K562 (cell line): Measurements from ENCODE around the gene DDR1. TPM values are rescaled to one million over a fixed set of nuclear protein-coding genes. Genes with fewer than 3 reads are reported as not detected.

Source experiments
- ADNP ChIP-seq: fragments of 200-800 bp; sonication (Bioruptor generic); IDR thresholded peaks from 2 replicates; pipeline ENCODE4 v1.6.1; 2016; ENCODE audit warnings: missing genetic modification characterization, missing compliant biosample characterization
- ARNT ChIP-seq, 2 experiments: fragments of 450-650 bp; IDR thresholded peaks; 2 replicates each; pipeline ENCODE4 v1.6.1; 2016; ENCODE audit warnings: mild to moderate bottlenecking in 1 of 2
- BDP1 ChIP-seq: IDR thresholded peaks from 3 replicates; pipeline ENCODE4 v1.6.1; 2011; ENCODE audit not compliant: insufficient read length, insufficient read depth
- C11orf30 ChIP-seq: fragments of 450-650 bp; IDR thresholded peaks from 2 replicates; pipeline ENCODE4 v1.6.1; 2016; ENCODE audit warnings: low read depth, mild to moderate bottlenecking
- CAMTA2 ChIP-seq: fragments of 250-450 bp; sonication (Bioruptor Pico); conservative IDR thresholded peaks from 2 replicates; pipeline ENCODE4 v1.5.1; 2022
- DPF2 ChIP-seq: fragments of 450-650 bp; IDR thresholded peaks from 2 replicates; pipeline ENCODE4 v1.6.1; 2016
- ETV6 ChIP-seq, 3 experiments: fragments of 150-350 bp in 1 of 3; sonication (generic) in 1 of 3; formaldehyde crosslinking in 1 of 3; IDR thresholded peaks; 2 replicates each; pipeline versions ENCODE4 v1.6.1 to v1.8.0; 2014 to 2022; ENCODE audit warnings: borderline replicate concordance in 2 of 3, low read depth in 2 of 3, antibody characterized with exemption in 1 of 3, low read length in 1 of 3, mild to moderate bottlenecking in 1 of 3, missing genetic modification reagents in 1 of 3
- FOXM1 ChIP-seq, 2 experiments: fragments of 450-650 bp in 1 of 2; sonication (generic) in 1 of 2; formaldehyde crosslinking in 1 of 2; IDR thresholded peaks; 2 replicates each; pipeline versions ENCODE4 v1.6.1 to v1.9.0; 2017 to 2022; ENCODE audit warnings: low read depth in 2 of 2, mild to moderate bottlenecking in 2 of 2, missing genetic modification reagents in 1 of 2, moderate library complexity in 1 of 2
- FUS ChIP-seq: fragments of 200-400 bp; formaldehyde crosslinking; optimal IDR thresholded peaks from 2 replicates; pipeline ENCODE3; 2017; ENCODE audit warnings: low read depth, low read length
- PHF21A ChIP-seq: fragments of 450-650 bp; IDR thresholded peaks from 2 replicates; pipeline ENCODE4 v1.6.1; 2017; ENCODE audit warnings: low read depth, borderline replicate concordance
- PML ChIP-seq: IDR thresholded peaks from 2 replicates; pipeline ENCODE4 v1.6.1; 2012; ENCODE audit warnings: low read length, inconsistent platforms
- RAD21 ChIP-seq, 2 experiments: fragments of 250-450 bp in 1 of 2; fragments of 450-650 bp in 1 of 2; sonication (Bioruptor Pico) in 1 of 2; formaldehyde crosslinking in 1 of 2; IDR thresholded peaks in 1 of 2; conservative IDR thresholded peaks in 1 of 2; 2 replicates each; pipeline versions ENCODE4 v1.4.0 to v1.8.0; 2020 to 2022; ENCODE audit warnings: mild to moderate bottlenecking in 2 of 2, moderate library complexity in 1 of 2
- SMAD4 ChIP-seq: fragments of 250-450 bp; sonication (Bioruptor Pico); conservative IDR thresholded peaks from 2 replicates; pipeline ENCODE4 v1.8.0; 2021; ENCODE audit warnings: inconsistent platforms, mild to moderate bottlenecking, moderate library complexity
- TARDBP ChIP-seq: fragments of 450-650 bp; IDR thresholded peaks from 2 replicates; pipeline ENCODE4 v1.6.1; 2016
- ZBTB7A ChIP-seq: IDR thresholded peaks from 2 replicates; pipeline ENCODE4 v1.6.1; 2011; ENCODE audit warnings: low read depth, mild to moderate bottlenecking, low read length, moderate library complexity, borderline replicate concordance; ENCODE audit not compliant: control insufficient read depth
- ZFX ChIP-seq: sonication (generic); formaldehyde crosslinking; IDR thresholded peaks from 2 replicates; pipeline ENCODE4 v1.8.0; 2022; ENCODE audit warnings: mild to moderate bottlenecking, missing genetic modification reagents, moderate library complexity
- ZNF175 ChIP-seq: fragments of 200-800 bp; sonication (Bioruptor generic); IDR thresholded peaks from 2 replicates; pipeline ENCODE4 v1.6.1; 2016; ENCODE audit warnings: low read depth, mild to moderate bottlenecking, missing genetic modification characterization, missing compliant biosample characterization
- ZNF347 ChIP-seq: fragments of 450-650 bp; formaldehyde crosslinking; IDR thresholded peaks from 2 replicates; pipeline ENCODE4 v1.4.0; 2020; ENCODE audit warnings: low read depth, mild to moderate bottlenecking, moderate library complexity
- polyA plus RNA-seq, 8 experiments: library from polyadenylated mRNA; depleted of rRNA in 4 of 8; stranded (reverse) in 5 of 8; unstranded in 3 of 8; fragments of >200 nt; fragmentation: Nextera tagmentation in 2 of 8; fragmentation: Illumina TruSeq in 1 of 8; extraction: Ambion mirVana in 2 of 8; extraction: Trizol in 1 of 8; gene quantifications; 2 replicates each; pipeline versions ENCODE4 v1.2.1 to v1.2.3, GENCODE V29; 2011 to 2014; ENCODE audit warnings: inconsistent platforms in 1 of 8, missing spikeins in 1 of 8
- total RNA-seq, 7 experiments: library from RNA; depleted of rRNA in 6 of 7; stranded (reverse); fragments of >200 nt in 6 of 7; fragmentation: Illumina TruSeq in 2 of 7; extraction: Trizol in 2 of 7; gene quantifications; 2 replicates each; pipeline versions ENCODE4 v1.2.1 to v1.2.3, GENCODE V29; 2011 to 2021; ENCODE audit warnings: low replicate concordance in 1 of 7
- TF ChIP-seq, protein P1 (sequence below): sonication (generic); IDR thresholded peaks from 2 replicates; pipeline ENCODE4 v1.6.1; 2016
- TF ChIP-seq, protein P2 (sequence below): fragments of 250-450 bp; sonication (Bioruptor Pico); IDR thresholded peaks from 2 replicates; pipeline ENCODE4 v1.4.0; 2020
- TF ChIP-seq, protein P3 (sequence below): sonication (generic); formaldehyde crosslinking; IDR thresholded peaks from 2 replicates; pipeline ENCODE4 v1.8.1; 2022; ENCODE audit warnings: missing genetic modification reagents
- TF ChIP-seq, protein P4 (sequence below): fragments of 450-650 bp; IDR thresholded peaks from 2 replicates; pipeline ENCODE4 v1.6.1; 2017; ENCODE audit warnings: antibody characterized with exemption

Gene DDR1
- total and polyA plus RNA-seq, 9 of the 15 experiments (the other 6 are each of a cell fraction or from before 2014, with no cell fraction given), result 1.4 to 44.6 (median 12.2) TPM

DNA sequence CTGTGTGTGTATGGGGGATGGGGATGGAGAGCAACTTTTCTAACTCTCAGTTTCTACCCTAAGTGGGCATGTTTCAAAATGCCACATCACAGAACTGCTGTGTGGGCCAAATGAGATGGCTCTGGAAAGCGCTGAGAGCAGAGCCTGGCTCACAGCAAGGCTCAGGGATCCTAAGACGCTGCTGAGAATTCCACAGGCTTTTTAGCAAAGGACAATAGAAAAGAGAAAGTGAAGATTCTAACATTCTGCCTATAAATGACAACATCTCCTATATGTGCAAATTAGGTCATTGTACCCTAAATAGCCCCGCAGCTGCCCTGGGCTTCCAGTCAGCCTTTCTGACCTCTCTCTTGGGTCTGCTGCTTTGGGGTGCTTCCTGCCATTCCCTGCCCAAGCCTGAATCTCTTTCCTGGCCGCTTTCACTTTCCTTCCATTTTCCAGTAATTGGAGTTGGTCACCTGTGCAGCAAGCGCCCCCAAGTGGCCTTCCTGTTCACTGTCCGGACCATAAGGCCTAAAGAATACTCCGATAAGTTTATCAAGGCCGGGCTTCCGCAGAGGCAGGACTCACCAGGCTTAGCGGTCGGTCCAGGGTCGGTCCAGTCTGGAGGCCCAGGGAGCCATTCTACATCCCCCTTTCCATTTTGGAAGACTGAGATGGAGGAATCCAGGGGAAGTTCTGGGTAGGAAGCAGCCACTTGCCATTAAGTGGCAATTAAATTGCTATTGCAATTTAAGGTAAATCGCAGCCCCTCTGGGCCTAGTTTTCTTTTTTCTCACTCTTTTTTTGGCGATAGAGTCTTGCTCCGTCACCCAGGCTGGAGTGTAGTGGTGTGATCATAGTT is 6.7 kb upstream of the DDR1 start (continued):
- TF ChIP-seq ZNF347 (CRISPR knock-in tag) (no peak), C11orf30 (0 out of 2 replicates have a peak, but pooled peaks have one; percentile 23), CAMTA2 (no peak), ADNP (tag) (no peak), ZNF175 (peak; percentile 80; the same call in 1 of the 2 replicates), RAD21 (CRISPR knock-in tag; conservative IDR thresholded peaks at IDR 0.05 in 1 of 2, IDR thresholded peaks at IDR 0.05 in 1 of 2) (peak; percentile 98 to 99), PHF21A (no peak), ZBTB7A (peak; percentile 52; the same call in 1 of the 2 replicates), FOXM1 (IDR thresholded peaks at IDR 0.05; ENCODE audit: low read depth) (no peak), FOXM1 (CRISPR knock-in tag; IDR thresholded peaks at IDR 0.05; ENCODE audit: low read depth) (no peak), ZFX (CRISPR knock-in tag) (peak; percentile 92), PML (no peak), BDP1 (no peak), DPF2 (peak; percentile 30), TARDBP (peak; percentile 76; the same call in 1 of the 2 replicates), ARNT (IDR thresholded peaks at IDR 0.05) (peak in 1 of 2 experiments; percentile 62; a peak in 1 of 4 replicates), ETV6 (IDR thresholded peaks at IDR 0.05; ENCODE audit: borderline replicate concordance in 1 of 2, low read depth in 2 of 2, low read length in 1 of 2) (0 out of 4 replicates have a peak, but pooled peaks of 1 of the 2 experiments have one; percentile 16), ETV6 (CRISPR knock-in tag; IDR thresholded peaks at IDR 0.05; ENCODE audit: borderline replicate concordance) (no peak), SMAD4 (CRISPR knock-in tag) (no peak), FUS (no peak)
- TF ChIP-seq, protein P1, sequence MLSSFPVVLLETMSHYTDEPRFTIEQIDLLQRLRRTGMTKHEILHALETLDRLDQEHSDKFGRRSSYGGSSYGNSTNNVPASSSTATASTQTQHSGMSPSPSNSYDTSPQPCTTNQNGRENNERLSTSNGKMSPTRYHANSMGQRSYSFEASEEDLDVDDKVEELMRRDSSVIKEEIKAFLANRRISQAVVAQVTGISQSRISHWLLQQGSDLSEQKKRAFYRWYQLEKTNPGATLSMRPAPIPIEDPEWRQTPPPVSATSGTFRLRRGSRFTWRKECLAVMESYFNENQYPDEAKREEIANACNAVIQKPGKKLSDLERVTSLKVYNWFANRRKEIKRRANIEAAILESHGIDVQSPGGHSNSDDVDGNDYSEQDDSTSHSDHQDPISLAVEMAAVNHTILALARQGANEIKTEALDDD, result peak; percentile 42; the same call in 1 of the 2 replicates
- TF ChIP-seq, protein P2, sequence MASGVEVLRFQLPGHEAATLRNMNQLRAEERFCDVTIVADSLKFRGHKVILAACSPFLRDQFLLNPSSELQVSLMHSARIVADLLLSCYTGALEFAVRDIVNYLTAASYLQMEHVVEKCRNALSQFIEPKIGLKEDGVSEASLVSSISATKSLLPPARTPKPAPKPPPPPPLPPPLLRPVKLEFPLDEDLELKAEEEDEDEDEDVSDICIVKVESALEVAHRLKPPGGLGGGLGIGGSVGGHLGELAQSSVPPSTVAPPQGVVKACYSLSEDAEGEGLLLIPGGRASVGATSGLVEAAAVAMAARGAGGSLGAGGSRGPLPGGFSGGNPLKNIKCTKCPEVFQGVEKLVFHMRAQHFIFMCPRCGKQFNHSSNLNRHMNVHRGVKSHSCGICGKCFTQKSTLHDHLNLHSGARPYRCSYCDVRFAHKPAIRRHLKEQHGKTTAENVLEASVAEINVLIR, result no peak; the same call in 1 of the 2 replicates
- TF ChIP-seq, protein P3, sequence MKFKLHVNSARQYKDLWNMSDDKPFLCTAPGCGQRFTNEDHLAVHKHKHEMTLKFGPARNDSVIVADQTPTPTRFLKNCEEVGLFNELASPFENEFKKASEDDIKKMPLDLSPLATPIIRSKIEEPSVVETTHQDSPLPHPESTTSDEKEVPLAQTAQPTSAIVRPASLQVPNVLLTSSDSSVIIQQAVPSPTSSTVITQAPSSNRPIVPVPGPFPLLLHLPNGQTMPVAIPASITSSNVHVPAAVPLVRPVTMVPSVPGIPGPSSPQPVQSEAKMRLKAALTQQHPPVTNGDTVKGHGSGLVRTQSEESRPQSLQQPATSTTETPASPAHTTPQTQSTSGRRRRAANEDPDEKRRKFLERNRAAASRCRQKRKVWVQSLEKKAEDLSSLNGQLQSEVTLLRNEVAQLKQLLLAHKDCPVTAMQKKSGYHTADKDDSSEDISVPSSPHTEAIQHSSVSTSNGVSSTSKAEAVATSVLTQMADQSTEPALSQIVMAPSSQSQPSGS, result no peak
- TF ChIP-seq, protein P4, sequence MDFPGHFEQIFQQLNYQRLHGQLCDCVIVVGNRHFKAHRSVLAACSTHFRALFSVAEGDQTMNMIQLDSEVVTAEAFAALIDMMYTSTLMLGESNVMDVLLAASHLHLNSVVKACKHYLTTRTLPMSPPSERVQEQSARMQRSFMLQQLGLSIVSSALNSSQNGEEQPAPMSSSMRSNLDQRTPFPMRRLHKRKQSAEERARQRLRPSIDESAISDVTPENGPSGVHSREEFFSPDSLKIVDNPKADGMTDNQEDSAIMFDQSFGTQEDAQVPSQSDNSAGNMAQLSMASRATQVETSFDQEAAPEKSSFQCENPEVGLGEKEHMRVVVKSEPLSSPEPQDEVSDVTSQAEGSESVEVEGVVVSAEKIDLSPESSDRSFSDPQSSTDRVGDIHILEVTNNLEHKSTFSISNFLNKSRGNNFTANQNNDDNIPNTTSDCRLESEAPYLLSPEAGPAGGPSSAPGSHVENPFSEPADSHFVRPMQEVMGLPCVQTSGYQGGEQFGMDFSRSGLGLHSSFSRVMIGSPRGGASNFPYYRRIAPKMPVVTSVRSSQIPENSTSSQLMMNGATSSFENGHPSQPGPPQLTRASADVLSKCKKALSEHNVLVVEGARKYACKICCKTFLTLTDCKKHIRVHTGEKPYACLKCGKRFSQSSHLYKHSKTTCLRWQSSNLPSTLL, result no peak
